Measurements from ENCODE around the gene POLL. TPM values are rescaled to one million over a fixed set of nuclear protein-coding genes. Genes with fewer than 3 reads are reported as not detected.

Gene POLL
- total RNA-seq, 1 experiment from 2014 or later, result 30.3 TPM

DNA sequence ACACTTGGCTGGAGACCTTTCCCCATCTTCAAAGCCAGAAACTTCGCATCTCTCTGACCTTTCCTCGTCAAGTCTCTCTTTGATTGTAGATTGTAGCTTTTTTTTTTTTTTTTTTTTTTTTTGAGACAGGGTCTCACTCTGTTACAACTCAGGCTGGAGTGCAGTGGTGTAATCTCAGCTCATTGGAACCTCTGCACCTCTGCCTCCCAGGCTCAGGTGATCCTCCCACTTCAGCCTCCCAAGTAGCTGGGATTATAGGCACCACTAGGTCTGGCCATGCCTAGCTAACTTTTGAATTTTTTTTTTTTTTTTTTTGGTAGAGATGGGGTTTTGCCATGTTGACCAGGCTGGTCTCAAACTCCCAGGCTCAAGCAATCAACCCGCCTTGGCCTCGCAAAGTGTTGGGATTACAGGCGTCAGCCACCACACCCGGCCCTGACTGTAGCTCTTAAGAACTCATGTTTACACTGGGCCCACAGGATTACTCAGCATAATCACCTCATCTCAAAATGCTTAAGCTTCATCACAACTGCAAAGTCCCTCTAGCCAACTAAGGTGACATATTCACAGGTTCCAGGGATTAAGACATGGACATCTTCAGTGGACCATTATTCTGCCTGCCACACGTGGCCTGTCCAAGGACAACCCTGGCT is 11.7 kb downstream of the POLL start:
- H3K9me2 ChIP-seq (ENCODE audit: insufficient read depth), result no peaks in the 10 kb centered on the region
- intact Hi-C loops (cut with micrococcal nuclease; ENCODE audit: unreplicated experiment), result loop anchor here (10.0 kb wide), 1 partner anchor 532 kb away; no protein-coding TSS in a partner anchor
- H3K4me2 ChIP-seq, result no peak overlapping the region
- ChIA-PET POLR2A (ENCODE audit: unreplicated experiment) (interaction anchor here (0.5 kb wide), 1 partner anchor 242 kb away, joined by 3 read pairs; no protein-coding TSS in a partner anchor), CTCF (interaction anchor here (0.6 to 0.7 kb wide), 3 partner anchors 205 to 1054 kb away, joined by 3 to 10 read pairs (median 7); no protein-coding TSS in a partner anchor)
- H2AFZ ChIP-seq, result no peak overlapping the region
- no peaks in the 10 kb centered on the region for H3K79me2 ChIP-seq (ENCODE audit: low read depth)
- no peaks in the 10 kb centered on the region for H4K20me1 ChIP-seq (ENCODE audit: insufficient read depth)
- H3F3A ChIP-seq (ENCODE audit: insufficient read depth, low read depth), result no peaks in the 10 kb centered on the region
- peak in 1 of 2 experiments; percentile 36 for DNase-seq
- H3K4me1 ChIP-seq (replicated peaks; ENCODE audit: insufficient read depth), result no peaks in the 10 kb centered on the region
- H3K36me3 ChIP-seq (ENCODE audit: low read depth), result no peaks in the 10 kb centered on the region
- H3K9me3 ChIP-seq (ENCODE audit: insufficient read depth, low read depth), result no peaks in the 10 kb centered on the region
- H3K27ac ChIP-seq, result no peak overlapping the region
- no peaks in the 10 kb centered on the region for H3K27me3 ChIP-seq (ENCODE audit: insufficient read depth, low read depth)
- BruUV-seq (replicated peaks), result no TSS peak
- H3K4me3 ChIP-seq, result no peak overlapping the region
- TF ChIP-seq EZH2 (IDR thresholded peaks at IDR 0.05; ENCODE audit: low read depth), result no peak
- TF ChIP-seq, protein P1, sequence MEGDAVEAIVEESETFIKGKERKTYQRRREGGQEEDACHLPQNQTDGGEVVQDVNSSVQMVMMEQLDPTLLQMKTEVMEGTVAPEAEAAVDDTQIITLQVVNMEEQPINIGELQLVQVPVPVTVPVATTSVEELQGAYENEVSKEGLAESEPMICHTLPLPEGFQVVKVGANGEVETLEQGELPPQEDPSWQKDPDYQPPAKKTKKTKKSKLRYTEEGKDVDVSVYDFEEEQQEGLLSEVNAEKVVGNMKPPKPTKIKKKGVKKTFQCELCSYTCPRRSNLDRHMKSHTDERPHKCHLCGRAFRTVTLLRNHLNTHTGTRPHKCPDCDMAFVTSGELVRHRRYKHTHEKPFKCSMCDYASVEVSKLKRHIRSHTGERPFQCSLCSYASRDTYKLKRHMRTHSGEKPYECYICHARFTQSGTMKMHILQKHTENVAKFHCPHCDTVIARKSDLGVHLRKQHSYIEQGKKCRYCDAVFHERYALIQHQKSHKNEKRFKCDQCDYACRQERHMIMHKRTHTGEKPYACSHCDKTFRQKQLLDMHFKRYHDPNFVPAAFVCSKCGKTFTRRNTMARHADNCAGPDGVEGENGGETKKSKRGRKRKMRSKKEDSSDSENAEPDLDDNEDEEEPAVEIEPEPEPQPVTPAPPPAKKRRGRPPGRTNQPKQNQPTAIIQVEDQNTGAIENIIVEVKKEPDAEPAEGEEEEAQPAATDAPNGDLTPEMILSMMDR (conservative IDR thresholded peaks at IDR 0.05), result no peak

DNA sequence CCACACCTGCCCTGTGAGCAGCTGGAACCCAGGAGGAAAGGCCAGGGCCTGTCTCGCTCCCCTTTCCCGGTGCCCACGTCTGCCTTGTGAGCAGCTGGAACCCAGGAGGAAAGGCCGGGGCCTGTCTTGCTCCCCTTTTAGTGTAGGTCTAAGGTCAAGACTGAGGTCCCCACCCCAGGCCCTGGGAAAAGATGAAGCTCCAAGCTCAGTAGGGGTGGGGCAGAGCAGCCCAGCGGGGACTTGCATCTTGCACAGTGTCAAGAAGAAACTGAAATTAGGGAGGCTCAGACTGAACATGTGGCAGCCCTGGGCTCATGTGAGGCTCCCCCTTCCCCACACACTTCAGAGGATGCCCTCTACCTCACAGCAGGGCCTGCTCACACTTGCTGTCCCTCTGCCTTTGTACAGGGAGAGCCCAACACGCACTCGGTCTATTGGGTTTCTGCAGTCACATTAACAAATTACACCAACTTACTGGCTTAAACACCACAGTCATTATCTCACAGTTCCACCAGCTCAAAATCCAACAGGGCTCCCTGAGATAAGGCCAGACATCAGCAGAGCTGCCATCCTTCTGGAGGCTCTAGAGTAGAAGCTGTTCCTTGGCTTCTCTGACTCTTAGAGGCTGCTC is 12.4 kb downstream of the POLL start:
- Histone ChIP-seq H4K20me1 (ENCODE audit: insufficient read depth) (no peaks in the 10 kb centered on the region), H3K9me2 (ENCODE audit: insufficient read depth) (no peaks in the 10 kb centered on the region), H3K27me3 (ENCODE audit: insufficient read depth, low read depth) (no peaks in the 10 kb centered on the region), H3F3A (ENCODE audit: insufficient read depth, low read depth) (no peaks in the 10 kb centered on the region), H3K4me2 (no peak overlapping the region), H3K4me1 (replicated peaks; ENCODE audit: insufficient read depth) (no peaks in the 10 kb centered on the region), H3K9me3 (ENCODE audit: insufficient read depth, low read depth) (no peaks in the 10 kb centered on the region), H3K79me2 (ENCODE audit: low read depth) (no peaks in the 10 kb centered on the region), H3K27ac (no peak overlapping the region), H3K36me3 (ENCODE audit: low read depth) (no peaks in the 10 kb centered on the region), H3K4me3 (no peak overlapping the region), H2AFZ (no peak overlapping the region)
- no TSS peak for BruUV-seq (replicated peaks)
- DNase-seq, result no peak
- CTCF ChIA-PET, result interaction anchor here (0.6 to 0.7 kb wide), 3 partner anchors 206 to 1055 kb away, joined by 3 to 10 read pairs (median 7); no protein-coding TSS in a partner anchor
- POLR2A ChIA-PET (ENCODE audit: unreplicated experiment), result interaction anchor here (0.5 kb wide), 1 partner anchor 243 kb away, joined by 3 read pairs; no protein-coding TSS in a partner anchor
- no peak for TF ChIP-seq EZH2 (IDR thresholded peaks at IDR 0.05; ENCODE audit: low read depth)
- TF ChIP-seq, protein P1 (conservative IDR thresholded peaks at IDR 0.05), result no peak
- intact Hi-C loops (cut with micrococcal nuclease; ENCODE audit: unreplicated experiment), result loop anchor here (10.0 kb wide), 1 partner anchor 531 kb away; no protein-coding TSS in a partner anchor

DNA sequence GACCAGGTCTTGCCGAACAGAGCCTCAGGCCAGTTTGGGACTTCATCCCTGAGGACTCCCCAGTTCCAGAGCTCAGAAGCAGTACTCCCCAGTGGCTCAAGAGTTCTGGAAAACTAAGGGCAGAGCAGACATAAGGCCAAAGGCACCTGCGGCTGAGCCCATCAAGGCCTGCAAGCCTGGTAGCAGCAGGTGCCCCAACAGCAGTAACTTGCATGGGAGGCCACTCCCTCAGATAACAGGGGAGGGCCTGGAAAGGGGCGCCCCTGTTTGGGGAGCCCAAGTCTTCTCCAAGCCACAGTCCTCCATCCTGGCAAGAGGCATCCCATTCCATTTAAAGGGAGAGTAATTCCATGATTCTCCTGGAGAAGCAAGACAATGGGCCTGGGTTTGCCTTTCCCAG is 13.0 kb downstream of the POLL start:
- Histone ChIP-seq H3K27ac (no peak overlapping the region), H3F3A (ENCODE audit: insufficient read depth, low read depth) (no peaks in the 10 kb centered on the region), H3K9me2 (ENCODE audit: insufficient read depth) (no peaks in the 10 kb centered on the region), H3K9me3 (ENCODE audit: insufficient read depth, low read depth) (no peaks in the 10 kb centered on the region), H3K4me1 (replicated peaks; ENCODE audit: insufficient read depth) (no peaks in the 10 kb centered on the region), H2AFZ (no peak overlapping the region), H3K79me2 (ENCODE audit: low read depth) (no peaks in the 10 kb centered on the region), H4K20me1 (ENCODE audit: insufficient read depth) (no peaks in the 10 kb centered on the region), H3K36me3 (ENCODE audit: low read depth) (no peaks in the 10 kb centered on the region), H3K4me2 (no peak overlapping the region), H3K4me3 (no peak overlapping the region), H3K27me3 (ENCODE audit: insufficient read depth, low read depth) (no peaks in the 10 kb centered on the region)
- BruUV-seq (replicated peaks), result no TSS peak
- intact Hi-C loops (cut with micrococcal nuclease; ENCODE audit: unreplicated experiment), result loop anchor here (10.0 kb wide), 1 partner anchor 530 kb away; no protein-coding TSS in a partner anchor
- POLR2A ChIA-PET (ENCODE audit: unreplicated experiment), result no interaction called here
- CTCF ChIA-PET, result no interaction called here
- TF ChIP-seq, protein P1 (conservative IDR thresholded peaks at IDR 0.05), result no peak
- no peak for TF ChIP-seq EZH2 (IDR thresholded peaks at IDR 0.05; ENCODE audit: low read depth)
- DNase-seq, result no peak

All from PC-9 (cell line).